CMK (cell line): ENCODE data around the gene ANKRD44.

Source experiments
- DNase-seq: peaks from one replicate; pipeline ENCODE4 v3.0.0-alpha.2; 2010; ENCODE audit warnings: low read depth

Gene ANKRD44

DNA sequence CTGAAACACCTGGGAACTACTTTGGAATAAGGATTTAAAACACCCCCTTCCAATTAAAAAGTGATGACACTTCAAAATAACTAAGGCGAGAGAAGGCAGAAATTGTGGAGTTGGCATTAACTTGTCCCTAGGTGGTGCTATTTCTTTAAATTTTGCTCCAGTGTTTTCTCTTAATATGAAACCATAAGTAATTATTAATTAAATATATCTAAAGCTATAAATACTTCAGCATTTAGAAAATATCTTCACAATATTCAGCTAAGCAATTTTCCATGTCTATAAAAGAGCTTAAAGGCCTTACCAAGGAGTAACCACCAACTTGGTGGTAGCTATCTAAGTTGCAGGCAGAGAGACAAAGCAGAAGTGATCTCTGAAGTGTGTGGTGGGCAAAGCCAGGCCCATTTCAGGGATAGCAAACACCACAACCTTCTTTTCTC is 197.3 kb downstream of the ANKRD44 start:
- no peak for DNase-seq

DNA sequence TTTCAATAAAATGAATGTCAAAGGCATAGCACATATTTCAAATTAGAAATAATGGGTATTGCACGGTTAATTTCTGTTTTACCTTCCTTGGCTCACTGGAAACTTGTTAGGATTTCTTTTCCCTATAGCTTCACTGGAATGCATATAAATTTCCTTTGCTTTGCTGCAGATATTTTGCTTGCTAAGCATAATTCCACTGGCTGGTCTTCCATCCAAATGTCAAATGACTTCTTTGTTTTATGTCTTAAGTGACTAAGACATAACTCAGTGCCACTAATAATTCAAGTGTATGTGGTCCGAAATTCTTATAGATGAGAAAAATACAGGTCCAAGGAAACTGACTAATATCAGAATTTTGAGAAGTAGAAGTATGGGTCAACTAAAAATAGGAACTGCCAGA is 201.3 kb downstream of the ANKRD44 start:
- no peak for DNase-seq

DNA sequence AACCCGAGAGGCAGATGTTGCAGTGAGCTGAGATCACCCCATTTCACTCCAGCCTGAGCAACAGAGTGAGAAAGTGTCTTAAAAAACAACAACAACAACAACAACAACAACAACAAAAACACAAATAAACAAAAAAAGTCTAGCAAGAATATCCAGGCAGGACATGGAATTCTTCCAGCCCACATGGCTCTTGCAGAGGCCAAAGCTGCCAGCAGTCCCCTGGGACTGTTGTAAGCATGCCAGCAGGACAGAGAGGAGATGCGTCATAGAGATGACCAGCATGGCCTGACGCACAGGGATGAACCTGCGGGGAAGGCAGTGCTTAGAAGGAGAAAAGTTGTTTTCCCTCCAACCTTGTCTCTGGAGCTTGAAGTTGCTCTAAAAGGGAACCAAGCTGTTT is 201.8 kb downstream of the ANKRD44 start:
- DNase-seq: no peak

DNA sequence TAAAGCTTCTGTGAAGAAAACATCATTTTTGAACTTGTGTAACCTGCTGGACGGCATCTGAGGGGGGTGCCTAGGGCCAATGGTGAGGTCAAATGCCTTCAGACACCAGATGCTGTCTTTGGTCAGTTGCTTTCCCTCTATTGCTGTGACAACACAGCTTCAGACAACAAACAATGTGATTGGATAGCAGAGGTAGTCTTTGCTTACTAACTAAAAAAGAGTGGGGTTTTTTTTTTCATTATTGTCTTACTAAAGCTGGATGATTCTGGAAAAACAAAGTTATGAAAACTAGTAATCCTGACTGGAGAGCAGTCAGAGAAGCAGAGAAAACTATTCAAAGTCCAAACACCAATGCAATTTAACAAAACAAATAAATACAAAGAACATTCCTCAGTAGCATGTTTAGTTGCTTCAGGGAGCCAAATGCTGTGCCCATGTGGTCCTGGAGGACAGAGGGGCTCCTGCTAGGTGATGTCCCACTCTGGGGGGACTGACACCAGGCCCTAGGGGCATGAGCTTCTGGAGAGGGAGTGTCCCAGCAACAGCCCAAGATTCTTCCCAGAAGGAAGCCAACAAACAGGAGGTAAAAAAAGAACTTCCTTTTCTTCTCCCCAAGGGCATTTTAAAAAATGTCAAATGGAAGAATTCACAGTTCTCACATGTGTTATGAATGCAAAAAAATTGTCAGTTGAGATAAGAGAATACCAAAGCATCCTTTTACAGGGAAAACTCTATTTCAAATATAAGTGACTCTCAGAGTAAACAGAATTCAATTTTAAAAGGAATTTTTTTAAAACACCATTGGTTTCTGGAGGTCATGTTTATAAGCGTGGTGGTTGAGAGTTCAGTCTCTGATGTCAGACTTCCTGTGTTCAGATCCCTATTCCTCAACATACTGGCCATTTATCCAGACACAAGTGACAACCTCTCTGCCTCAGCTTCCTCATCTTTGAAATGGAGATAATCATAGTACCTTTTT is 203.0 kb downstream of the ANKRD44 start:
- no peak for DNase-seq

DNA sequence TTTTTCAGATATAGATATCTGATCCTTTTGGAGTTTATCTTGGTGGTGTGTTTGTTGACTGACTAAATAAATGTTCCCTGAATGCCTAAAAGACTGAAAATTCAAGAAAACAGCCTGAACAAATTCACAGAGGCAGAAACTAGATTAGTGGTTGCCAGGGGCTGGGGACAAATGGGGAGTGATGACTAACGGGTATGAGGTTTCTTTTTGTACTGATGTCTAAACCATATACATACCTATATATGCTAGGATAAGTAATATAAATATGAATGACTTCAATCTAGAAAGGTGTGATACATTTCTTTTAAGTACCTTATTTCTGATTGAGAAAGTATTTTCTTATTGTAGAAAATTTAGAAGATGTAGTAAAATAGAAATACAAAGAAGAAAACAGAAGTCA is 207.2 kb downstream of the ANKRD44 start:
- DNase-seq: no peak

DNA sequence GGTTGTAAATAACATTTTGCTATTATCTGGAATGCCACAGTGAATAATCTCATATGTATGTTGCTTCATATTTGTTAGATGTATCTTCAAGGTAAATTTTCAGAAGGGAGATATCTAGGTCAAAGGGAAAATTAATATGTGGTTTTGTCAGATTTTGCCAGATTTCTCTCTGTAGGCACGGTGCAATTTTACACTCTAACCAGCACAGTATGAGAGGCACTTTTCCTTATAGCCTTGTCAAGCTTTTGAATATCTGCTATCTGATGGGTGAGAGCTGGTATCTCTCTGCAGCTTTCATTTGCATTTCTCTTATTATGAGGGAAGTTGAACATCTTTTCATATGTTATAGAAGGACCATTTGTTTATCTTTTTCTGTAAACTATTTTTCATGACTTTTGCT is 208.3 kb downstream of the ANKRD44 start:
- no peak for DNase-seq

DNA sequence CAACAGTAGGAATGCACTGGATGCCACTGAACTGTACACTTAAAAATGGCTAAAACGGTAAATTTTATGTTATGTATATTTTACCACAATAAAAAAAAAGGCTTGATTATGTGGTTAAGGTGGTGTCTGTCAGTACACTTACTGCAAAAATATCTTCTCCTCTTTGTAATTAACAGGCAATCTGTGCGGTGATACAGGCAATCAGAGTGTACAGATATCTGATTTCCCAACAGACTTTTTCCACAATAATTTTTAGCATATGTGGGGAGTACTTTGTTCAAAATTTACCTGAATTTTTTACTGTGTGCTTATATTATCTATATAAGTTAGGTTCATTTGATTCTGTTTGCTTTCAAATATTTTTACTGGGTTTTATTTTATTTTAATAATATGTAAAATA is 209.1 kb downstream of the ANKRD44 start:
- no peak for DNase-seq

DNA sequence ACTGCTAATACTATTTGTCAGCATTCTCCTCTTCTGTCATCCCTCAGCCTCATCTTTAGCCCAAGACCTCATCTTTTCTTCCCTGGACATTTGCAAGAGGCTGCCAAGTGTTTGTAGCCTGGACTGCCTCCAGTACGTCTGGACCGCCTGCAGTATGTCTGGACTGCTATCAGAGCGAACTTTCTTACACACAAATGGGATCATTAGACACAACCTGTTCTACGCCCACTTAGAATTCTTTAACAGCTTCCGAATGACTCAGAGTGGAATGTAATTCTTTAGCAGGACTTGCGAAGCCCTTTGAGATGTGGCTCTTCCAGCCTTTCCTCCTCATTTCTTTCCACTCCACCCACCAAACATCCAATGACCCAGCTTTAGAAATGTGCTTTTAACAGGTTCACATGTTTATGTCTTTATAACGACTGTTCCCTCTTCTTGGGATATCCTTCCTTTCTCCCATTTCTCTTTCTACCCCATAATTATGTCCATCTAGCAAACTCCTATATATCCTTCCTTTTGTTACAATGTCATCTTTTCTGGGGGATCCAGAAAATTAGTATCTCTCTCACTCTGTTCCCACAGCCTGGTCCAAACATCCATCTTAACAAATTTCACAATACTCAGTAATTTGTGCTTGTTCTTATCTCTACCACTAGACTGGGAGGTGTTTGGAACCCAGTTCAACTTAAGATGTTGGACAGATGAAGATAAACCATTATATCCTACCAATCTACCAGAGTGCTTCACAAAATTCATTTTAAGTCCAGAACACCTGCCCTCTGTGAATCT is 212.8 kb downstream of the ANKRD44 start:
- DNase-seq: no peak

DNA sequence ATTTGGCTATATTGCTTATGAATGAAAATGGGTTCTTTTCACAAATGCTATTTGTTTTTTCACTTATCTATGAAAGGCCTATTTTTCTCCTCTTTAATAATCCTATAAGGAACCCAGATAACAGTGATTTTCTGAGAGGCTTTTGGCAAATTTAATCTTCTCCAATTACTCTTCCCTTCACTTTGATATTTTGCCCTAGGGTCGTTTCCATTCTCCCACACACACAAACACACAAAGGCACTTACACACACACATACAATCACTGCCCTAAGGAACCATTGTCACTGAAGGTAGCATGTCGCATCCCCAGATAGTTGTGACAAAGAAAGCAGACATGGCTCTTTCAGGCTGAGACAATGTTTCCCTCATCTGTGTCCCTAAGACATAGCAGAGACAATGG is 213.9 kb downstream of the ANKRD44 start:
- no peak for DNase-seq

DNA sequence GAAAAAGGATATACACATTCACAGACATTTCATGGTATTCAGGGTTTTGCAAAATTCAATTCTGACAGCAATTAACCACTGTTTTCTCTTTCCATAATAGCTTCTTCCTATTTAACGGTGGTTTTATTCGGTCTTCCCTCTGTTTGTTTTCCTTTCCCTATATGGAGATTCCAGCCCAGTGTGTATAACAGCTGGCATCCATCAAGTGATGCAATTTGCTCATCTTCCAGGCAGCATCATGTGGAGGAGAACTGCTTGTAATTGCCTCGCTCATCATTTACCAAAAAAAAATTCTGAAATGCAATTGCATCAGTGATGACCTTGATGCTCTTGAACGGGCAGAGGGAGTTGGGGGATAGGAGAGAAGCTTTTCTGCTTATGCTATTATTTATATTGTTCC is 218.1 kb downstream of the ANKRD44 start:
- no peak for DNase-seq

DNA sequence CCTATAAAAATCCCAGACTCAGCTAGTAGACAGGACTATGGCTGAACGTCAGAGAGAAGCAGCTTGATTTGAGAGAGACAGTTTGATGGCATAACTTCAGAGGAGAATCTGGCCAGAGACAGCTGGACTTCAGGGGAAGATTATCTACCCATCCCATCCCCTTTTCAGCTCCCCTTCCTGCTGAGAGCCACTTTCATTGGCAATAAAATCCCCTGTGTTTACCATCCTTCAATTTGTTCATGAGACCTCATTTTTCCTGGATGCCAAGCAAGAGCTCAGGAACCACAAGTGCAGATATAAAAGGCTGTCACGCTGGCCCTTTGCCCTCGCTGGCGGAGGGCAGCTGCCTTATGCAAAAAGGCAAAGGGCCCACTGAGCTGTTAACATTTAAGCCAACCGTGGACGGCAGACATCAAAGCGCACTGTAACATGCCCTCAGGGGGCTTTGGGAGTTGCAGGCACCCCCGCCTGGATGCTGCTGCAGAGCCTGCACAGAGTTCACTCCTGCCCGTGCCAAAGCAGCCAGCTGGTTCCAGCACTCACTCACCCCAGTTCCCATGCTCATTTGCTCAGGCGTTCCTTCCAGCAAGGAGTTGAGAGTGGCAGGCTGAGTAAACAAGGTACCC is 219.7 kb downstream of the ANKRD44 start:
- DNase-seq: no peak

DNA sequence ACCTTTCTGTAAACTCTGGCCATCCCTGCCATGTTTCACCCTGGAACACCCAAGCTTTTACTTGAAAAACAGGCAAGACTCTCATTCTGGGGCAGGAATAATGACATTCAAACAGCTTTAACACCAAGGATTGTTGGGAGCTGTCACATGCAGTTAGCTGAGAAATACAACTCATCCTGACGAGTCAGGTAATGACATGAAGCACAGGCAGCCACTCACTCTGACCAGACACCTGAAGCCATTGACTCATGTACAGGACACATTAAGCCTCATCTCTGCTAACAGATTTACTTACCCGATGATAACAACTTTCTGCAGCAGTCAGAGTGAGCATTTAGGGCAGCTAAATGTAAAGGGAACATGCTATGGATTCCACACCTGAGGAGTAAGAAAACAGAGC is 220.9 kb downstream of the ANKRD44 start:
- no peak for DNase-seq

DNA sequence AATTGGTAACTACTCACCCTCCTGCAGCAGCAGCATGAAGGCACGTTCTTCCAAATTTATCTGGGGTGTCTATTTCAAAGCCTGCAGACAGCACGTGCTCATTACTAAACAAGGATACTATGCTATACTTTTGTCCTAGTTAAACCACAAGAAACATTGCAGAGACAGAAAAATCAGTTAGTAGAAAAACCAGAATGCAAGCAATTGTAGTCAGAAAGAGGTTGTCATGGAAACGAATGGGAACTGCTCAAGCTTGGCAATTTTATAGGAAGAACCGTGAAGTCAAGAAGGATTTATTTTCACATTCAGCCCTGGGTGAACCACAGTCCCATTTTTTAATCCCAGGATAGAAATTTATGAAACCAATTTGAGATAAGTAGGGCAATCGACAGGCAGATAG is 221.9 kb downstream of the ANKRD44 start:
- DNase-seq: no peak

DNA sequence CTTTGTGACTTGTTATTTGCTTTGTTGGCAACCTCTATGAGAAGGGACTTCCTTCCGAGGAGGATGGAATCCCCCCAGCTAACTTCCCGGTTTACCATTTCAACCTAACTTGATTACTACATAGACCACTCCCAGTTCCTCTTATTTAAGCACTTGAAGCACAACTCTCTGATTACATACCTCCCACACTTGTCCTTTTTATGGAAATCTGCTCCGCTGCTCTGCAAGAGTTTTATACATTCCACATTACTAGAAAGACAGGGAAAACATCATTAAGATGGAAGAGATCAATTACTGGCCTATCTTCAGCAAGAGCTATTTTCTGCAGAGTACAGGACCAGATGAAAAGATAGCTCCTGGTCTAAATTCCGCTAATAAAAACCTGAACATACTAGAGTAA is 224.1 kb downstream of the ANKRD44 start:
- no peak for DNase-seq

DNA sequence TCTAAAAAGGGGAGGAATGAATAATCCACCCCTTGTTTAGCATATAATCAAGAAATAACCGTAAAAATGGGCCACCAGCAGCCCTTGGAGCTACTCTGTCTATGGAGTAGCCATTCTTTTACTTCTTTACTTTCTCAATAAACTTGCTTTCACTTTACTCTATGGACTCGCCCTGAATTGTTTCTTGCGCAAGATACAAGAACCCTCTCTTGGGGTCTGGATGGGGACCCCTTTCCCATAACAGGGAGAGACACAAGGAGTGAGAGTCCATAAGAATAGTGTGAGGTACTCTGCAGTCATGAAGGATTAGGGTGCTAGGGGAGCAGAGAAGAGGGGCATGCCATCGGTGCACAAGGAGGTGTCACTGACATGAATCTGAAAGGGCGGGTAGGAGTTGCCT is 224.9 kb downstream of the ANKRD44 start:
- no peak for DNase-seq

DNA sequence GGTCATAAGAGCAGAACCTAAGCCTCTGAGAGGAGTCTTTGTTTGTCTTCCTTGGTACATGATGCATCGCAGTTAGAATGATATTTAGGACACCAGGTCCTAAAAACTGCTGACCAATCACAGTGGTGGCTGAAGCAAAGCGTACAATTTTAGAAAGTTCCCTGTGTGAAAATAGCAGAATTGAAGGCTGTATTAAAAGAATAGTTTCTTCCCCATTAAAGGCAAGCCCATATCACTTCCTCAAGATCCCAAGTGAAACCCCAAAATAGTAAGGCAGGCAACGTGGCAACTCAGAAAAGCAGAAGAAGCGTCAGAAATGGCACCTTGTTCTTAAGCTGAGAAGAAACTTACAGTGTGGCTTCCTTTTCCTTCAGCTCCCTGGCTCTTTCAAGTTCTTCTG is 229.3 kb downstream of the ANKRD44 start:
- no peak for DNase-seq

DNA sequence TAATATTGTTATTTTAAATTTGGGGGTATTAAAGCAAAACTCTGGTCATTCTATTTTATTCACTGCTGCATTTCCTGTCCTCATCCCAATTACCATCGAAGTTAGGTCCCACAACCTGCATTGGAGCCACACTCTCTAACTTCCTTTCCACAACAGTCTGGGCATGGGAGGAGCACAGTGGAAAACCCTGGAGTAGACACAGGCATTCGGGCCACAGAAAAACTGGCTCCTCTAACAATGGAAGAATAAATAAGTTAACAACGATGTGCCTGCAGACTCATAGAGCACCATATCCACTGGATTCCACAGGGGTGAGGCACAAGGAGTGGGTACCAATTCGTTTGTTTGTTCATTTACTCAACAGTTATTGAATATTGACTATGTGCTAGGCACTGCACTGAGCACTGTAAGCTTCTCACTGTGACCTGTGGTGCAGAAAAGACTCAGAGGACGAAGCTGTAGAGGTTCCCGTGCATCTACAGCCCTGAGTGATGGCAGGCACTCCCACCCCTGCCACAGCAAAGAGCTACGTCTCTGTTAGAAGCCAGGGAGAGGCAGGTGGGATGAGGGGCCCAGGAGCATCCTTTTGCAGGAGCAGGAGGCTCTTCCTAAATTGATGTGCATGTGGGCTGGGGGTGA is 229.9 kb downstream of the ANKRD44 start:
- no peak for DNase-seq

DNA sequence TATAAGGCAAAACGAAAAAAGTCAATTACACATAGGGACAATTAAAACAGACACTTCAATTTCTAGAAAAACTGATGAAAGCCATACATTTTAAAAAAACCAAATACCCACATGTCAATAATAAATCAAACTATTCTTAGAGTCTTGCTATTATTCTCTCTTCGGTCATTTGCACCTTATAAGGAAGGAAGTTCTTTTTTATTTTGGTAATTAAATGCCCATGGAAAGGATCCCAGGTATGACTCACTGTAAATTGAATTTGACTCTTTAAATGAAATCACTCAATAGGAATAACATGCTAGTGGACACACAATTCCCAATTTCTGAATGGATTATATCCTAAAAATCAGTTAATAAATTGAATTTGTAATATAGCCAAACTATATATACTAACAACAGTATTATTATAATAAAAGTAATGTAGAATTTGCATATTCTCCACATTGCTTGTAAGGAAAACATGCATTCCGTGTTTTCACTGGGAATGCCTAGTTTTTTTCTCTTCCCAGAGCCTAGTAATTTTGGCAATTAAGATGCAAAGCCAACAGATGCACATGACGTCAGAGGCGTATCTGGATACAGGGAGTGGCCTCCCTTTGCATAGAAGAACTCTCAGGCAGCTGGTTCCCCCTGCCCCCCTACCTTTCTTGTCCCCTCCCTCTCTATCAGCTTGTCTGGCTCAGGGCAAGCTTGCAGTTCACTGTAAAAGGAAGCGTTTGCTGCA is 230.6 kb downstream of the ANKRD44 start:
- DNase-seq: no peak

DNA sequence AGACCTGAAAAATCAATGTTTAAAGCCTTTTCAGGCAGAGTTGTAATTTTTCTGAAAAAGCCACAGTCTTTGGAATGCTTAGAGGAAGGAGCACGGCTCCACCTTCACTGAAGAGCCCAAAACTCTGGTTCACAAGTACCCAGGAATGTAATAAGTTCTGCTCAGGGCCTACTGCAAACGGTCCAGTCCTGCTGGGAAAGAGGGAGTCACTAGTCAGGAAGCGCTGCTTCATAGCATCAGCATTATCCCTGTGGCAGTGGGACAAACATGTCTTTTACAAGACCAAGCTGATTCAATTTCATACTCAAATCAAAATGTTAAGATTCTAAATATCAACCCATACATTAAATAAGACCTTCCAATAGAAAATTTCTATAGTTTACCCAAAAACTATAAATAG is 231.2 kb downstream of the ANKRD44 start:
- DNase-seq: no peak

DNA sequence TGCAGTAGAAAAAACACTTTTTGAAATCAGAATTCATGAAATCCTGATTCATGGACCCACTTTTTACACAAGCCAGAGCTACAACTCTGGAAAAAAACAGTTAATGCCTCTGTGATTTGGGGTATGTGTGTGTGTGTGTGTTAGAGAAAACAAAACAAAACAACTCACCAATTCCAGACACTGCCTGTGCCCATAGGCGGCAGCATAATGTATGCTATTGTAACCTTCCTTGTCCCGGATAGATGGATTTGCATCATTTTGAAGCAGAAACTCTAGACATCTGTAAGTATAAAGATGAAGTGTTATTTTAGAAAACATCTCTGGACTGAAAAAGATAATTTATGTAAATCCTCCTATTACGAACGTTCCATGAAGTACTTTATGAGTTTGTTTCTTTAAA is 232.0 kb downstream of the ANKRD44 start:
- no peak for DNase-seq

DNA sequence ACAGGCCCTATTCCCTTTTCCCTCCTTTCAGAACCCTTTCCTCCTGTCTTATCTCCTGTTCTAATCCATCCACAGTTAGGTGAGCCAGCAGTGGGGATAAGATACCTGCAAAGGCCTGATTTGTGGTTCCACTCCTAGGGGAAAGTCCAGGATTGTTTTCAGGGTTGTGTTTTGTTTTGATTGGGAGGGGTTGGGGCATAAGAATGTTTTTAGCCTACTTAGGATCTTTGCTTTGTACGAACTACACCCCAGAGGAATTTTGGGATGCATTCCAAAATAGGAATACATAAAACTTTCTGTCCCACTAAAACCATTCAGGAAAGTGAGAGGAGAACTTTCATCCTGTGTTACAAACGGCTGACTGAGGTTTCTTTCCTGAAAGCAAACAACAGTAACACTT is 233.2 kb downstream of the ANKRD44 start:
- DNase-seq: no peak

DNA sequence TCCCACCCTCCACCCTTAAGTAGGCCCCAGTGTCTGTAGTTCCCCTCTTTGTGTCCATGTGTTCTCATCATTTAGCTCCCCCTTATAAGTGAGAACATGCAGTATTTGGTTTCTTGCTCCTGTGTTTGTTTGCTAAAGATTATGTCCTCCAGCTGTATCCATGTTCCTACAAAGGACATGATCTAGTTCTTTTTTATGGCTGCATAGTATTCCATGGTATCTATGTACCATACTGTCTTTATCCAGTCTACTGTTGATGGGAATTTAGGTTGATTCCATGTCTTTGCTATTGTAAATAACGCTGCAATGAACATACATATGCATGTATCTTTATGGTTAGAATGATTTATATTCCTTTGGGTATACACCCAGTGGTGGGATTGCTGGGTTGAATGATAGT is 233.9 kb downstream of the ANKRD44 start:
- no peak for DNase-seq
